Measurements from ENCODE around the gene CSMD2.

DNA sequence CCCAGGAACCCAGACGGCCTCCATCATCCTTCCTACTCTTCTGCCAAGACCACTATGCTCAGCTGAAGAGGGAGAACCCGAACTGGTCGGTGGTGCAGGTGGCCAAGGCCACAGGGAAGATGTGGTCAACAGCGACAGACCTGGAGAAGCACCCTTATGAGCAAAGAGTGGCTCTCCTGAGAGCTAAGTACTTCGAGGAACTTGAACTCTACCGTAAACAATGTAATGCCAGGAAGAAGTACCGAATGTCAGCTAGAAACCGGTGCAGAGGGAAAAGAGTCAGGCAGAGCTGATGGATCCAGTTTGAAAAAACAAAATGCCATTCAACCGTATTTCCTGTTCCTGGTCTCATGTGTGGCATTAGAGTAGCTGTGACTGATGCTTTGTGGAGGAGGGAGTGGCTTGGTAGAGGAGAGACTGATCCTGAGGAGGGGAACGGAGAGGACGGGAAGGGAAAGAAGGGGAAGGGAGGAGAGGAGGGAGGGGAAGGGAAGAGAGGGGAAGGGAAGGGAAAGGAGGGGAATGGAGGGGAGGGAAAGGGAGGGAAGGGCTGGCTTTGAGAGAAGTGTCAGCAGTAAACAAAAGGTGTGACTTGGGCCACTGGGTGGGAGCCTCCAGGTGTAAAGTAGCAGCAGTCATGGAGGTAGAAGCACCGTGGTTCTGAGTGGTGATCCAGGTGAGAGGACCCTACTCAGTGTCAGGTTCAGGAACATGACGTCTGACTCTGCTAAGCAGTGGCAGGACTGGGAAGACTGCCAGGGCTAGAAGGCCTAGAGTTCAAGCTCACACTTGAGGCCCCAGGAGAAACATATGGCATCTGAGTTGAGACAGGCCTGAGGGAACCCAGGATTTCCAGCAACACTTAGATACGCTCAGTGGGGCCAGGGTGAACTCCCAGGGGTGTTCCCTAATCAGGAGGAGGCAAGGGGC lies 300.3 kb downstream of the CSMD2 start:
- TF ChIP-seq, protein P1, sequence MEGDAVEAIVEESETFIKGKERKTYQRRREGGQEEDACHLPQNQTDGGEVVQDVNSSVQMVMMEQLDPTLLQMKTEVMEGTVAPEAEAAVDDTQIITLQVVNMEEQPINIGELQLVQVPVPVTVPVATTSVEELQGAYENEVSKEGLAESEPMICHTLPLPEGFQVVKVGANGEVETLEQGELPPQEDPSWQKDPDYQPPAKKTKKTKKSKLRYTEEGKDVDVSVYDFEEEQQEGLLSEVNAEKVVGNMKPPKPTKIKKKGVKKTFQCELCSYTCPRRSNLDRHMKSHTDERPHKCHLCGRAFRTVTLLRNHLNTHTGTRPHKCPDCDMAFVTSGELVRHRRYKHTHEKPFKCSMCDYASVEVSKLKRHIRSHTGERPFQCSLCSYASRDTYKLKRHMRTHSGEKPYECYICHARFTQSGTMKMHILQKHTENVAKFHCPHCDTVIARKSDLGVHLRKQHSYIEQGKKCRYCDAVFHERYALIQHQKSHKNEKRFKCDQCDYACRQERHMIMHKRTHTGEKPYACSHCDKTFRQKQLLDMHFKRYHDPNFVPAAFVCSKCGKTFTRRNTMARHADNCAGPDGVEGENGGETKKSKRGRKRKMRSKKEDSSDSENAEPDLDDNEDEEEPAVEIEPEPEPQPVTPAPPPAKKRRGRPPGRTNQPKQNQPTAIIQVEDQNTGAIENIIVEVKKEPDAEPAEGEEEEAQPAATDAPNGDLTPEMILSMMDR (IDR thresholded peaks at IDR 0.05), result no peak
- no peak for TF ChIP-seq POLR2A (IDR thresholded peaks at IDR 0.05)
